SK-N-SH treated with all-trans-retinoic acid at 6 μM for 48 hours (cell line): Measurements from ENCODE around the gene CTBP1.

Experiments used
- ATAC-seq: fragments of 200-7000 bp; cut with Tn5 transposase; 3 replicates; pipeline ENCODE4 v1.9.1; 2020; ENCODE audit warnings: mild to moderate bottlenecking, moderate library complexity
- ARNTL ChIP-seq: fragments of 450-650 bp; formaldehyde crosslinking; IDR thresholded peaks from 2 replicates; pipeline ENCODE4 v1.5.0; 2020; ENCODE audit warnings: low read depth, mild to moderate bottlenecking, moderate library complexity, borderline replicate concordance
- BACH2 ChIP-seq: fragments of 250-450 bp; sonication (Bioruptor Pico); IDR thresholded peaks from 2 replicates; pipeline ENCODE4 v1.9.0; 2021; ENCODE audit warnings: mild to moderate bottlenecking, borderline replicate concordance
- CREB5 ChIP-seq: fragments of 250-450 bp; sonication (Bioruptor Pico); IDR thresholded peaks from 2 replicates; pipeline ENCODE4 v1.5.1; 2020; ENCODE audit warnings: low read depth, mild to moderate bottlenecking, moderate library complexity
- CSDC2 ChIP-seq: fragments of 250-450 bp; sonication (Bioruptor Pico); IDR thresholded peaks from 2 replicates; pipeline ENCODE4 v1.5.0; 2020; ENCODE audit warnings: mild to moderate bottlenecking, moderate library complexity
- CSRNP3 ChIP-seq: fragments of 250-450 bp; sonication (Bioruptor Pico); IDR thresholded peaks from 2 replicates; pipeline ENCODE4 v1.5.1; 2021; ENCODE audit warnings: mild to moderate bottlenecking, moderate library complexity
- ESRRG ChIP-seq: fragments of 250-450 bp; sonication (Bioruptor Pico); IDR thresholded peaks from 2 replicates; pipeline ENCODE4 v1.6.1; 2021; ENCODE audit warnings: mild to moderate bottlenecking
- GLIS3 ChIP-seq: fragments of 250-450 bp; sonication (Bioruptor Pico); IDR thresholded peaks from 2 replicates; pipeline ENCODE4 v1.5.0; 2020; ENCODE audit warnings: mild to moderate bottlenecking, moderate library complexity
- ISL1 ChIP-seq: fragments of 250-450 bp; sonication (Bioruptor Pico); IDR thresholded peaks from 2 replicates; pipeline ENCODE4 v2.1.2; 2022; ENCODE audit warnings: mild to moderate bottlenecking, moderate library complexity
- OSR1 ChIP-seq: fragments of 250-450 bp; sonication (Bioruptor Pico); IDR thresholded peaks from 2 replicates; pipeline ENCODE4 v1.8.0; 2022; ENCODE audit warnings: moderate library complexity, mild to moderate bottlenecking, inconsistent platforms
- PPARA ChIP-seq: fragments of 250-450 bp; sonication (Bioruptor Pico); IDR thresholded peaks from 2 replicates; pipeline ENCODE4 v1.5.0; 2020; ENCODE audit warnings: mild to moderate bottlenecking, borderline replicate concordance
- RARB ChIP-seq: fragments of 250-450 bp; sonication (Bioruptor Pico); IDR thresholded peaks from 2 replicates; pipeline ENCODE4 v1.8.0; 2021; ENCODE audit warnings: mild to moderate bottlenecking, moderate library complexity
- SNAI2 ChIP-seq: fragments of 250-450 bp; sonication (Bioruptor Pico); IDR thresholded peaks from 2 replicates; pipeline ENCODE4 v1.5.0; 2020; ENCODE audit warnings: mild to moderate bottlenecking, moderate library complexity
- TCF4 ChIP-seq: fragments of 250-450 bp; sonication (Bioruptor Pico); IDR thresholded peaks from 2 replicates; pipeline ENCODE4 v1.8.0; 2021; ENCODE audit warnings: mild to moderate bottlenecking, moderate library complexity, borderline replicate concordance
- TOX ChIP-seq: fragments of 250-450 bp; sonication (Bioruptor Pico); IDR thresholded peaks from 2 replicates; pipeline ENCODE4 v1.8.0; 2021; ENCODE audit warnings: mild to moderate bottlenecking, moderate library complexity, borderline replicate concordance
- ZC3H10 ChIP-seq: fragments of 250-450 bp; sonication (Bioruptor Pico); IDR thresholded peaks from 2 replicates; pipeline ENCODE4 v1.5.1; 2021; ENCODE audit warnings: mild to moderate bottlenecking, moderate library complexity
- ZFP3 ChIP-seq: fragments of 250-450 bp; sonication (Bioruptor Pico); IDR thresholded peaks from 2 replicates; pipeline ENCODE4 v1.5.0; 2020; ENCODE audit warnings: mild to moderate bottlenecking, moderate library complexity
- ZFP30 ChIP-seq: fragments of 450-650 bp; formaldehyde crosslinking; IDR thresholded peaks from 2 replicates; pipeline ENCODE4 v1.5.0; 2022; ENCODE audit warnings: mild to moderate bottlenecking, moderate library complexity
- ZNF565 ChIP-seq: fragments of 450-650 bp; formaldehyde crosslinking; conservative IDR thresholded peaks from 2 replicates; pipeline ENCODE4 v1.5.0; 2020; ENCODE audit warnings: low read depth, mild to moderate bottlenecking, moderate library complexity
- ZNF70 ChIP-seq: fragments of 450-650 bp; formaldehyde crosslinking; IDR thresholded peaks from 2 replicates; pipeline ENCODE4 v1.5.0; 2020; ENCODE audit warnings: mild to moderate bottlenecking, moderate library complexity
- TF ChIP-seq, protein P1 (sequence below): fragments of 250-450 bp; sonication (Bioruptor Pico); IDR thresholded peaks from 2 replicates; pipeline ENCODE4 v1.8.0; 2021; ENCODE audit warnings: low read depth, mild to moderate bottlenecking, moderate library complexity, borderline replicate concordance

CTBP1 gene

GRCh38 chr4:1215141-1216075, 33.5 kb downstream of the CTBP1 start:
- TF ChIP-seq CSRNP3, result no peak
- TF ChIP-seq ARNTL (CRISPR knock-in tag), result no peak
- TF ChIP-seq, protein P1, sequence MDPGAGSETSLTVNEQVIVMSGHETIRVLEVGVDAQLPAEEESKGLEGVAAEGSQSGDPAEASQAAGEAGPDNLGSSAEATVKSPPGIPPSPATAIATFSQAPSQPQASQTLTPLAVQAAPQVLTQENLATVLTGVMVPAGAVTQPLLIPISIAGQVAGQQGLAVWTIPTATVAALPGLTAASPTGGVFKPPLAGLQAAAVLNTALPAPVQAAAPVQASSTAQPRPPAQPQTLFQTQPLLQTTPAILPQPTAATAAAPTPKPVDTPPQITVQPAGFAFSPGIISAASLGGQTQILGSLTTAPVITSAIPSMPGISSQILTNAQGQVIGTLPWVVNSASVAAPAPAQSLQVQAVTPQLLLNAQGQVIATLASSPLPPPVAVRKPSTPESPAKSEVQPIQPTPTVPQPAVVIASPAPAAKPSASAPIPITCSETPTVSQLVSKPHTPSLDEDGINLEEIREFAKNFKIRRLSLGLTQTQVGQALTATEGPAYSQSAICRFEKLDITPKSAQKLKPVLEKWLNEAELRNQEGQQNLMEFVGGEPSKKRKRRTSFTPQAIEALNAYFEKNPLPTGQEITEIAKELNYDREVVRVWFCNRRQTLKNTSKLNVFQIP (CRISPR knock-in tag), result no peak
- no peak for TF ChIP-seq TOX (CRISPR knock-in tag)
- TF ChIP-seq ZFP30 (CRISPR knock-in tag), result no peak
- no peak for TF ChIP-seq CSDC2 (CRISPR knock-in tag)
- TF ChIP-seq BACH2, result no peak
- no peak for TF ChIP-seq TCF4
- TF ChIP-seq OSR1 (CRISPR knock-in tag), result no peak
- TF ChIP-seq SNAI2 (CRISPR knock-in tag), result no peak
- TF ChIP-seq GLIS3 (CRISPR knock-in tag), result no peak
- TF ChIP-seq RARB (CRISPR knock-in tag), result no peak
- TF ChIP-seq ZNF70 (CRISPR knock-in tag), result no peak
- no peak for TF ChIP-seq PPARA (CRISPR knock-in tag)
- TF ChIP-seq ZFP3, result no peak
- TF ChIP-seq ISL1 (CRISPR knock-in tag), result no peak
- TF ChIP-seq CREB5 (CRISPR knock-in tag), result no peak
- no peak for TF ChIP-seq ESRRG (CRISPR knock-in tag)
- no peak for ATAC-seq

DNA sequence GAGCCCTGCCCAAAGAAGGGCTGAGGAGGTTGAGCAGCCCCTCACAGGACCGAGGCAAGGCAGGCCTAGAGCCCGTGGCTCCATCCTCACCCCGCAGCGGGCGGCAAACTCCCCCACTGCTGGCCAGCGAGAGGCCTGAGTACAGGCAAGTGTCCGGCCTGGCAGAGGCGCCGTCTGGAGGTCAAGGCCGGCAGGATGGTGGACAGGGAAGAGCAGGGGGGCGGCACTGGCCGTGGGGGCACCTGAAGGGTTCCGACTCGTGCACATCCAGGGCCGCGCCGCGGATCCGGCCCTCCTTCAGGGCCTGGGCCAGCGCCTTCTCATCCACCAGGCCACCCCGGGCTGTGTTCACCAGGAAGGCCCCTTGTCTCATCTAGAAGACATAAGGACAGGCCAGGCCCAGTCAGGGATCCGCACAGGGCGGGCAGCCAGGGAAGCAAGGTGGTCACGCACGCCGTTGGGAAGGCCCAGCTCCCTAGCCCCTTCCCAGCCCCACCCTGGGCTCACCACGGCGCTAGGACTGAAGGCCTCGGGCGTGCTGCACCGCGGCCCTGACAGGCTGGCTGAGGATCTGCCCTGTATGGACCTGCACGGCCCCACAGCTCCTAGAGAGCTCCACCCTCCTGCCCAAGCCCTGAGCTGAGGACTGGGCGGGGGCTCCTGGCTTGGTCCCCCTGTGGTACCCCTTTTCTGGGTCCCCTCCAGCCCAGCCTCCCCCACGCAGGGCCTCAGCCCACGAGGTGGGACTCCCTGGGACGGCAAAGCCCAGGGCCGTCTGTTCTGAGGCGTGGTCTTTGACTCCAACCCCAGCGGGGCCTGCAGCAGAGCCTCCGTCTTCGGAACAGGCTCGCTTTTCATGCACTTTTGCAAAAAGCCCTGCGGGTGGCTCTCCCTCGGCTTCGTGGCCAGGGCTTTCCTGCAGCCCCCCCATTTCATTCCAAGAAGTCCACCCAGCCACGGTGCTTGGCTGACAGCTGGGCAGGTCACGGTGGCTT, 34.5 kb downstream of the CTBP1 start:
- ATAC-seq, result no peak
- TF ChIP-seq PPARA (CRISPR knock-in tag) (no peak), SNAI2 (CRISPR knock-in tag) (no peak), ZNF565 (CRISPR knock-in tag) (no peak), ISL1 (CRISPR knock-in tag) (no peak), TCF4 (no peak), OSR1 (CRISPR knock-in tag) (no peak)
- TF ChIP-seq, protein P1 (CRISPR knock-in tag), result no peak

DNA sequence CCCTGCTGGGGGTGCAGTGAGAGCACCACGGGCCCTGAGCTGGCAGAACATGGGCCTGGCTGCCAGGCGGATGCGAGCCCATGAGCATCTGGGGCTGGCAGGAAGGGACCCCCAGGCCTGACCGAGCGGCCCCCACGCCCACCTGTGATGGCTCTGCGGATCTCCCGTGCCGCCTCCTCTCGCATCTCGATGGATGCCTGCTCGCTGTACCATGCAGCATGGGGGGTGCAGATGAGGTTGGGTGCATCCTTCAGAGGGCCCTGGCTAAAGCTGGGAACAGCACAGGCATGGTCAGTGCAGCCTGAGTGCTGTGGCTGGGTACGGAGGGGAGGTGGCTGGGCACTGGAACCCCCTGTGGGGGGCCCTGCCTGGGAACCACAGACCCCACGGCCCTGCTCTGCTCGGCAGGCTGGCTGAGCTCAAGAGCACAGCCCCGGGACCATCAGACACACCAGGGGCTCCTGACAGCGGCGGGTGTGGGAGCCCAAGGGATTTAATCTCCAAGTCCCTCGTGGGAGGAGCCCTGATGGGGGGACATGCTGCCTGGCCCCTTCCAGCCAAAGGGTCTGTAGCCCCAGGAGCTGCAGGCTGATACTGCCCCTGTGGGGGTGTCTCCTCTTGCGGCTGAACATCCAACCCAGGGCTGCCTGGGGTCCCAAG, 35.5 kb downstream of the CTBP1 start:
- no peak for ATAC-seq
- TF ChIP-seq CSRNP3, result no peak
- TF ChIP-seq ZNF565 (CRISPR knock-in tag), result no peak
- TF ChIP-seq RARB (CRISPR knock-in tag), result no peak
- TF ChIP-seq ZC3H10 (CRISPR knock-in tag), result no peak
- no peak for TF ChIP-seq OSR1 (CRISPR knock-in tag)
- no peak for TF ChIP-seq ZNF70 (CRISPR knock-in tag)
- TF ChIP-seq, all 23 proteins: peak for 0
